H1 (cell line): ENCODE data around the gene CAPN10. TPM values are rescaled to one million over a fixed set of nuclear protein-coding genes. Genes with fewer than 3 reads are reported as not detected.

Experiments
- E2F6 ChIP-seq: IDR thresholded peaks from 2 replicates; pipeline ENCODE4 v1.6.1; 2012; ENCODE audit warnings: inconsistent platforms
- RXRA ChIP-seq: IDR thresholded peaks from 2 replicates; pipeline ENCODE4 v1.6.1; 2011; ENCODE audit warnings: low read depth, mild to moderate bottlenecking, low read length, moderate library complexity; ENCODE audit not compliant: insufficient read depth
- polyA plus RNA-seq, 7 experiments: library from polyadenylated mRNA; depleted of rRNA in 3 of 7; stranded (reverse) in 5 of 7; unstranded in 2 of 7; fragments of >200 nt in 5 of 7; fragments of 200-250 nt in 2 of 7; gene quantifications; 1 replicate in 5 of 7; 2 replicates in 1 of 7; 4 replicates in 1 of 7; pipeline versions ENCODE4 v1.2.1 to v1.2.3, GENCODE V29; 2011 to 2013; ENCODE audit warnings: missing spikeins in 2 of 7, mixed read lengths in 2 of 7
- total RNA-seq: library from RNA; stranded (reverse); fragmentation: NEBNext Ultra II Directional; extraction: Animal tissue kit (Norgen Biotek cat#: 25700); gene quantifications from 2 replicates; pipeline ENCODE4 v1.2.1, GENCODE V29; 2021
- TF ChIP-seq, protein P1 (sequence below), 3 experiments: IDR thresholded peaks; 1 replicate in 2 of 3; 2 replicates in 1 of 3; pipeline versions ENCODE4 v1.5.1 to v1.6.1; 2011; ENCODE audit warnings: low read length in 3 of 3, mild to moderate bottlenecking in 3 of 3, inconsistent platforms in 2 of 3, low read depth in 1 of 3, moderate library complexity in 1 of 3; ENCODE audit not compliant: insufficient read depth in 1 of 3; ENCODE audit errors: control extremely low read depth in 1 of 3

Gene CAPN10
- total and polyA plus RNA-seq, 2 of the 8 experiments (the other 6 are each of a cell fraction or from before 2014, with no cell fraction given): 30.7 to 39.8 TPM

DNA sequence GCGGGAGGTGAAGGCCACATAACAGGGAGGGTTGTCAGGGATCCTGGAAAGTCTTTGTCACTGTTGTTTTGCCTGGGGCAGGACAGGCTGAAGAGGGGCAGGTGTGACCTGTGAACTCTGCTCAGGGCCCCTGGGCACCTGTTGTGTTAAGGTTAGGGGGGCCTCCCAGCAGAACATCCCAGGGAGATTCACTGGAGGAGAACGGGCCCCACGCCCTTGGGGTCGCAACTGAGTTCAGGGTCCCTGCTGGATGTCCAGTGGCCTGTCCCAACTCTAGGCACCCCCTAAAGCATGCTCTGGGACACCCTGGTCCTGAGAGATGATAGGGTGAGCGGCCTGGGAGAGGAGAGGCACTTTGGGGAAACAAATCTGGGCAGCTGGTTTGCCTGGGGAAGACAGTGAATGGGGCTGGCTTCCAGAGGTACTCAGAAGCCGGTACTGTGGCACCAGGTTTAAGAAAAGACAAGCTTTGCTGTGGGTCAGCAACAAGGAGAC, 61.7 kb downstream of the CAPN10 start (continued):
- TF ChIP-seq E2F6 (no peak), RXRA (no peak)
- TF ChIP-seq, protein P1, sequence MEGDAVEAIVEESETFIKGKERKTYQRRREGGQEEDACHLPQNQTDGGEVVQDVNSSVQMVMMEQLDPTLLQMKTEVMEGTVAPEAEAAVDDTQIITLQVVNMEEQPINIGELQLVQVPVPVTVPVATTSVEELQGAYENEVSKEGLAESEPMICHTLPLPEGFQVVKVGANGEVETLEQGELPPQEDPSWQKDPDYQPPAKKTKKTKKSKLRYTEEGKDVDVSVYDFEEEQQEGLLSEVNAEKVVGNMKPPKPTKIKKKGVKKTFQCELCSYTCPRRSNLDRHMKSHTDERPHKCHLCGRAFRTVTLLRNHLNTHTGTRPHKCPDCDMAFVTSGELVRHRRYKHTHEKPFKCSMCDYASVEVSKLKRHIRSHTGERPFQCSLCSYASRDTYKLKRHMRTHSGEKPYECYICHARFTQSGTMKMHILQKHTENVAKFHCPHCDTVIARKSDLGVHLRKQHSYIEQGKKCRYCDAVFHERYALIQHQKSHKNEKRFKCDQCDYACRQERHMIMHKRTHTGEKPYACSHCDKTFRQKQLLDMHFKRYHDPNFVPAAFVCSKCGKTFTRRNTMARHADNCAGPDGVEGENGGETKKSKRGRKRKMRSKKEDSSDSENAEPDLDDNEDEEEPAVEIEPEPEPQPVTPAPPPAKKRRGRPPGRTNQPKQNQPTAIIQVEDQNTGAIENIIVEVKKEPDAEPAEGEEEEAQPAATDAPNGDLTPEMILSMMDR (IDR thresholded peaks at IDR 0.05; ENCODE audit: control extremely low read depth in 1 of 3, insufficient read depth in 1 of 3, low read depth in 1 of 3, low read length in 3 of 3): no peak
- TF ChIP-seq, all 59 proteins: peak for 0

Other genes starting within 250 kb of the CAPN10 start
- gene GPC1, start 151.1 kb upstream of the CAPN10 start, total RNA-seq: 28.3 and 31.9 TPM in 2 replicates
- 21.9 and 30.2 TPM in 2 replicates for gene GPC1, start 151.1 kb upstream of the CAPN10 start, polyA plus RNA-seq (2011; rRNA removed)
- 4.5 and 5.4 TPM in 2 replicates for gene ANKMY1, start 28.7 kb upstream of the CAPN10 start, total RNA-seq
- gene ANKMY1, start 28.7 kb upstream of the CAPN10 start, polyA plus RNA-seq (2011; rRNA removed): 4.8 and 6.4 TPM in 2 replicates
- 1.3 and 2.1 TPM in 2 replicates for gene DUSP28, start 26.4 kb upstream of the CAPN10 start, total RNA-seq
- 2.3 and 3.3 TPM in 2 replicates for gene DUSP28, start 26.4 kb upstream of the CAPN10 start, polyA plus RNA-seq (2011; rRNA removed)
- 11.3 and 11.7 TPM in 2 replicates for gene RNPEPL1, start 18.2 kb upstream of the CAPN10 start, total RNA-seq
- 9.0 and 13.5 TPM in 2 replicates for gene RNPEPL1, start 18.2 kb upstream of the CAPN10 start, polyA plus RNA-seq (2011; rRNA removed)
- gene GPR35, start 38.7 kb downstream of the CAPN10 start, total RNA-seq: 0.29 TPM in 1 of 2 replicates, not detected in the other
- 0.47 and 0.67 TPM in 2 replicates for gene GPR35, start 38.7 kb downstream of the CAPN10 start, polyA plus RNA-seq (2011; rRNA removed)
- not detected in 2 replicates for gene AQP12B, start 96.2 kb downstream of the CAPN10 start, total RNA-seq
- not detected in 2 replicates for gene AQP12B, start 96.2 kb downstream of the CAPN10 start, polyA plus RNA-seq (2011; rRNA removed)
- gene AQP12A, start 105.1 kb downstream of the CAPN10 start, total RNA-seq: not detected in 2 replicates
- not detected in 2 replicates for gene AQP12A, start 105.1 kb downstream of the CAPN10 start, polyA plus RNA-seq (2011; rRNA removed)
- gene KIF1A, start 233.5 kb downstream of the CAPN10 start, total RNA-seq: 267 and 281 TPM in 2 replicates
- 61.3 and 83.2 TPM in 2 replicates for gene KIF1A, start 233.5 kb downstream of the CAPN10 start, polyA plus RNA-seq (2011; rRNA removed)